Muscle of leg (tissue), 11 donors: ENCODE measurements around the gene SSH3. TPM values are rescaled to one million over a fixed set of nuclear protein-coding genes. Genes with fewer than 3 reads are reported as not detected.
"Not testable (repeated sequence)": the region's sequence is repeated elsewhere in the genome, so short reads cannot be mapped to it uniquely, and the experiment has no call there.

Experiments used
- DNase-seq: peaks from one replicate; pipeline ENCODE4 v3.0.0; 2013
- H3K27ac ChIP-seq: one replicate; pipeline ENCODE4 v1.5.1; 2013; ENCODE audit warnings: mild to moderate bottlenecking, low read length, control low read depth
- H3K27me3 ChIP-seq: one replicate; pipeline ENCODE4 v1.6.1; 2013; ENCODE audit warnings: low read length; ENCODE audit not compliant: control insufficient read depth, insufficient read depth
- H3K36me3 ChIP-seq: one replicate; pipeline ENCODE4 v1.6.1; 2013; ENCODE audit warnings: low read length; ENCODE audit not compliant: control insufficient read depth, insufficient read depth
- H3K4me1 ChIP-seq: one replicate; pipeline ENCODE4 v1.6.1; 2013; ENCODE audit warnings: low read length; ENCODE audit not compliant: control insufficient read depth, insufficient read depth
- H3K4me3 ChIP-seq: one replicate; pipeline ENCODE4 v1.5.1; 2013; ENCODE audit warnings: low read length, control low read depth
- H3K9me3 ChIP-seq: replicated peaks from 2 replicates; pipeline ENCODE4 v1.6.1; 2013; ENCODE audit warnings: low read depth, low read length; ENCODE audit not compliant: control insufficient read depth
- WGBS: methylation state at CpG from one replicate; pipeline ENCODE4 v1.1.5; 2013; ENCODE audit warnings: missing lambda C conversion rate; ENCODE audit not compliant: insufficient coverage; 5-methylcytosine and 5-hydroxymethylcytosine counted together
- polyA plus RNA-seq, 8 donors: library from polyadenylated mRNA; unstranded; fragments of 120-200 nt; gene quantifications; one replicate each; pipeline versions ENCODE4 v1.2.1 to v1.2.3, GENCODE V29; 2013; ENCODE audit warnings: inconsistent platforms in 1 of 8, low replicate concordance in 1 of 8; ENCODE audit not compliant: insufficient read length in 8 of 8, insufficient read depth in 1 of 8
- total RNA-seq: library from RNA; stranded (reverse); fragments of 120-200 nt; gene quantifications from one replicate; pipeline ENCODE4 v1.2.4, GENCODE V29; 2013

Gene SSH3
- total and polyA plus RNA-seq, 9 donors = 9.7 to 20.5 (median 16.6) TPM

DNA sequence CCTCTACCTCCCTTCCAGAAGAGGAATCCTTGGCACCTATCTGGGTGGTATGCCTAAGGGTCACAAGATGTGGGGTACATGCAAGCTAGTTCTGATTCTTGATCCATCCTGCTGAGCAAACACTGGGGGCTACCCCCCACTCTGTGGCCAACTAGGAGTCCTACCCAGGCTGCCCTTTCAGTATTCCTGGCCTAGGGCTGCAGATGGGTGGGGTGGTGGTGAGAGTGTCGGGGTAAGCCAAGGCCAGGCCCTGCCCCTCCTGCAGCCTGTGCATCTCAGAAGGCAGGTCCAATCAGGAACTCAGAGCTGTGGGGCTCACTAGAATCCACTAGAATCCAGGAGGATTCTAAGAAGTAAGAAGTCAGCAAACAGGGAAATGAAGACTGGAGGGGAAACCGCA, 10.9 kb downstream of the SSH3 start:
- no peak for DNase-seq
- no peaks in the 10 kb centered on the region for H3K9me3 ChIP-seq
- H3K27me3 ChIP-seq = no peaks in the 10 kb centered on the region
- peaks cover 16% of the 10 kb centered on the region for H3K36me3 ChIP-seq
- peaks cover 7% of the 10 kb centered on the region for H3K4me1 ChIP-seq
- WGBS = 82% methylated on average over 2 of the region's 2 CpGs
- H3K27ac ChIP-seq = no peak overlapping the region
- H3K4me3 ChIP-seq = no peak overlapping the region

DNA sequence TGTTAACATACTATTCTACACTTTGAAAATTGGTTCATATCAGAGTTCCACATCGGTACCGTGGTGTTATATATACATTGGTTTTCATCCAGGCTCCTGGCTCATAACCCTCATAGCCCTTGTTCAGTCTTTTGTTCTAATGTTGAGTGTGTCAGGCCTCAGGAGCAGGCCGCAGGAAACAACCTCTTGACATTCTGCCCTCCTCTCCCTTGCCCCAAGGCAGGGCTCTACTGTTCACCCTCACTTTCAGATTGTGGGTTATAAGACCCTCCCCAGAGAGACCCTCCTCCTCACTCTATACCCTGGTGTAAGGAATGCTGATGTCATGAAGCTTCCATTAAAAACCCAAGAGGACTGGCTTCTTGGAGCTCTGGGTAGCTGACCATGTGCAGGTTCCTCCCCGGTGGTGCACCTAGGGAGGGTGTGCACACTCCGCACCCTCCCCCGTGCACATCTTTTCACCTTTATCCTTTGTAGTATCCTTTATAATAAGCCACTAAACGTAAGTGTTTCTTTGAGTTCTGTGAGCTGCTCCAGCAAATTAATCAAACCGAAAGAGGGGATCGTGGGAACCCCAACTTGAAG, 12.1 kb downstream of the SSH3 start:
- Histone ChIP-seq H3K27ac (no peak overlapping the region), H3K36me3 (peaks cover 4% of the 10 kb centered on the region), H3K4me1 (peaks cover 7% of the 10 kb centered on the region), H3K4me3 (no peak overlapping the region), H3K9me3 (no peaks in the 10 kb centered on the region), H3K27me3 (no peaks in the 10 kb centered on the region)
- whole genome bisulfite sequencing = 92% methylated on average over 2 of the region's 9 CpGs
- DNase-seq = no peak

DNA sequence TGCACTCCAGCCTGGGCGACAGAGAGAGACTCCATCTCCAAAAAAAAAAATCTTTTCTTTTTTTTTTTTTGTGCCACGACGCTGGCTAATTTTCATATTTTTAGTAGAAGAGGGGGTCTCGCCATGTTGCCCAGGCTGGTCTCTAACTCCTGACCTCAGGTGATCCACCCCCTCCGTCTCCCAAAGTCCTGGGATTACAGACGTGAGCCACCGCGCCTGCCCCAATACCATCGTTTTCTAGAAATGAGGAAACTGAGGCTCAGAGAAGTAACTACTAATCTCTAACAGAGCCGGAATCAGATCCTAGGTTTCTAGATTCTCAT, 13.5 kb downstream of the SSH3 start:
- Histone ChIP-seq H3K27me3 (no peaks in the 10 kb centered on the region), H3K36me3 (no peaks in the 10 kb centered on the region)
- 0% methylated on average over 1 of the region's 10 CpGs for WGBS

DNA sequence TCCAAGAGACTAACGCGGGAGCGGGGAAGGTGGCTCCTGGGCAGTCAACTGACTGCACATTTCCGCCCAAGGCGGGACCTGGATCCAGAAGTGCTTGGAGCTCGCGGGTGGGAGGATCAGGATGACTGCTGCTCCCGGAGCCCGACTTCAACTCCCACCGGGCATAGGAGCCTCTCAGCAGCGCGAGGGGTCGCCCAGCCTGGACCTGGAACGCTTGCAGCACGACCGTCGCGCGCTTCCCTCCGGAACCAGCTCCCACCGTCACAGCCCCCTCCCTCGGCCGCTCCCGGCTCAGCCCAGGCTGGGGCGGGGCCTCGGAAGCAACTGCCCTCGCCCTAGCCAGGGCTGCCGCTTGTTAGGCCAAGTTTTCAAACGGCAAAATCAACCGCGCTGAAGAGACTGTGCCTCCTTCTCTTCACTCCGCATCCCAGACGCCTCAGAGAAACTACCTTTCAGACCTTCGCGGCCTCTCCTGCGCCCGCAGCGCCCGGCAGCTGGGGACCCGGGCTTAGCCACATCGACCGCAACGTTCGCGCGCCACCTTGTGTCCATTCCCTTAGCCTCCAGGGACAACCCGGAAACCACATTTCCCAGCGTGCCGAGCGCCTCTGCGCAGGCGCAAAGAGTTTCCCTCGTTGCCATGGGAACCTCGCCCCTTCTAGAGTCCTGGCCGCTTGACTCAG, 14.0 kb downstream of the SSH3 start:
- under 1% methylated on average over 53 of the region's 55 CpGs for WGBS
- Histone ChIP-seq H3K9me3 (no peaks in the 10 kb centered on the region), H3K36me3 (no peaks in the 10 kb centered on the region), H3K27me3 (no peaks in the 10 kb centered on the region), H3K4me3 (peak overlapping the region; percentile 92), H3K27ac (peak overlapping the region; percentile 97), H3K4me1 (peaks cover 7% of the 10 kb centered on the region)
- peak; percentile 98 for DNase-seq

More for the DNA sequence above, 13.5 kb downstream of the SSH3 start:
- peak overlapping the region; percentile 92 for H3K4me3 ChIP-seq
- peaks cover 7% of the 10 kb centered on the region for H3K4me1 ChIP-seq
- no peaks in the 10 kb centered on the region for H3K9me3 ChIP-seq
- no peak for DNase-seq
- peak overlapping the region; percentile 97 for H3K27ac ChIP-seq

DNA sequence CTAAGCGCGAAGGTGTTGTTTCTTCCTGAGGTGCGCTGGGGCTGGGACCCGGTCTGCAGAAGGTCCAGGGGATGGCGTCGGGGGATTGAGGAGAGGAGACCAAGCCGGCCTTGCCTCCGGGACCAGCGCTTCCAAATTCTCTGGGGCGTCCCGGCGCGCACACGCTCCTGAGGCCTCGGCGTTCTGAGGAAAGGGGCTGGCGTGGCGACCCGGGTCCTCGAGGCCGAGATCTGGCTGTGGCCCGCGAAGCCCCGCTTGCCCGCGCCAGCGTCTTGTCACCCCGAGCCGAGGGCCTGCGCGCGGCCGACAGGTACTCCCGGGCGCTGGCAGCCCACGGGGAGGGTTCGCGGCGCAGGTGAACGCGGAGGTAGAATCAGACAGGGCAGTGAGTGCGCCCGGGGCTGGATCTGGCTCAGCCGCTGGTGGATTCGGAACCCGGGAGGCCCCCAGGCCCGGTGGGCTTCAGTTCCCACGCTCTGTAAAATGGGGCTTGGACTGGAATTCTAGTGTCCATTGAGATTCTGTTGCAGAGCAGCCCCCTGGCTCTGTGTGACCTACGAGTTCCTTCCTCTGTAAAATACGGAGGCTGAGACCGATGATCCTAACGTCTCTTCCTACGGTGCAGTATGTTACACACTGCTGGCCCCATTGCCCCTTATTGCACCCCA, 14.7 kb downstream of the SSH3 start:
- no peaks in the 10 kb centered on the region for H3K27me3 ChIP-seq
- H3K4me1 ChIP-seq = peaks cover 7% of the 10 kb centered on the region
- DNase-seq = no peak
- no peaks in the 10 kb centered on the region for H3K36me3 ChIP-seq
- under 1% methylated on average over 47 of the region's 53 CpGs for WGBS
- no peaks in the 10 kb centered on the region for H3K9me3 ChIP-seq
- peak overlapping the region; percentile 92 for H3K4me3 ChIP-seq
- peak overlapping the region; percentile 97 for H3K27ac ChIP-seq

DNA sequence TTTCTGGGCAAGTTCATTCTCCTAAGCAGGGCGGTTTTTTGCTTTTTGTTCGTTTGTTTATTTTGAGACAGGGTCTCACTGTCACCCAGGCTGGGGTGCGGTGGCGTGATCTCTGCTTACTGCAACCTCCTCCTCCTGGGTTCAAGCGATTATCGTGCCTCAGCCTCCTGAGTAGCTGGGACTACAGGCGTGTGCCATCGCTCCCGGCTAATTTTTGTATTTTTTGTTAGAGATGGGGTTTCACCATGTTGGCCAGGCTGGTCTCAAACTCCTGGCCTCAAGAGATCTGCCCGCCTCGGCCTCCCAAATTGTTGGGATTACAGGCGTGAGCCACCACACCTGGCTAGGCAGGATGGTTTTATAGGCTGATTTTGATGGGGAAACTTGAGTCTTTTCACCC, 15.5 kb downstream of the SSH3 start:
- not testable (repeated sequence) for H3K4me3 ChIP-seq, H3K27ac ChIP-seq, H3K36me3 ChIP-seq, H3K9me3 ChIP-seq, H3K27me3 ChIP-seq, H3K4me1 ChIP-seq, DNase-seq
- WGBS = 78% methylated on average over 6 of the region's 12 CpGs

DNA sequence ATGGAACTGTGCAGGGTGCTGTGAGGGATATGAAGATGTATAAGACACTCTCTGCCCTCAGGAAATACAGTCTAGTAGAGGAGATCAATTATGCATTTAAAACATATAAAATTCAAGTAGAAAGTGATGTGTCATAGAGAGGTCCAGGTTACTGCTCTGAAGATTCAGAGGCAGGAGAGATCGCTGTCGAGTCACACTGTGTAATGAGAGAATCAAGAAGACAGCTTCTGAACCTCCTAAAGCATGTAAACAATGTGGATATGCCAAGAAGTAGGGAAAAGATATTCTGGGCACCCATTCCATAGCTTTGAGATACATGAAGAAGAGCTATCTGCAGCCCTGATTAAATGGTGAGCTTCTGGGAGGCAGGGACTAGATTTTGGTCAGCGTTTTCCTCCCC, 16.7 kb downstream of the SSH3 start:
- 71% methylated on average over 3 of the region's 3 CpGs for WGBS
- Histone ChIP-seq H3K27me3 (no peaks in the 10 kb centered on the region), H3K27ac (no peak overlapping the region), H3K36me3 (no peaks in the 10 kb centered on the region), H3K4me1 (peaks cover 7% of the 10 kb centered on the region), H3K4me3 (no peak overlapping the region), H3K9me3 (no peaks in the 10 kb centered on the region)
- no peak for DNase-seq

DNA sequence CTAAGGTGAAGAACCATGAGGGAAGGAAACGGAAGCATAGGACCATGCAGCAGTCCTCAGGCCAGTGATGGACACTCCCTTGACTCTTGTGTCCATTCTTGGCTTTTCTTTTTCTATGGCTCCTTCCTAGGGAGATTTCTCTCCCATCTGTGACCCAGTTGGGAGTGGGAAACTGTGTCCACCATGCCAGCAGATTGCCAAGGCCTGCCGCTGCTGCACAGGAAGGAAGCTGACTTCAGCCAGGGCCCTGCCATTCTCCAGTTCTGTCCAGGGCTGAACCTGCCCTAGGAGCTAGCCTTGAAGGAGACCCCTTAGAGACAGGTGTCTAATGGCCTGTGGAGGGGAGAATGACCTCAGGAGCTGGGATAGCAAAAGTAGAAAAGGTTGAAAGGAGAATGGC, 17.4 kb downstream of the SSH3 start:
- no peak for DNase-seq
- Histone ChIP-seq H3K4me3 (no peak overlapping the region), H3K27me3 (no peaks in the 10 kb centered on the region), H3K4me1 (peaks cover 7% of the 10 kb centered on the region), H3K36me3 (no peaks in the 10 kb centered on the region), H3K27ac (no peak overlapping the region), H3K9me3 (no peaks in the 10 kb centered on the region)
- WGBS = no CpG with 5 or more reads among the region's 2 CpGs

DNA sequence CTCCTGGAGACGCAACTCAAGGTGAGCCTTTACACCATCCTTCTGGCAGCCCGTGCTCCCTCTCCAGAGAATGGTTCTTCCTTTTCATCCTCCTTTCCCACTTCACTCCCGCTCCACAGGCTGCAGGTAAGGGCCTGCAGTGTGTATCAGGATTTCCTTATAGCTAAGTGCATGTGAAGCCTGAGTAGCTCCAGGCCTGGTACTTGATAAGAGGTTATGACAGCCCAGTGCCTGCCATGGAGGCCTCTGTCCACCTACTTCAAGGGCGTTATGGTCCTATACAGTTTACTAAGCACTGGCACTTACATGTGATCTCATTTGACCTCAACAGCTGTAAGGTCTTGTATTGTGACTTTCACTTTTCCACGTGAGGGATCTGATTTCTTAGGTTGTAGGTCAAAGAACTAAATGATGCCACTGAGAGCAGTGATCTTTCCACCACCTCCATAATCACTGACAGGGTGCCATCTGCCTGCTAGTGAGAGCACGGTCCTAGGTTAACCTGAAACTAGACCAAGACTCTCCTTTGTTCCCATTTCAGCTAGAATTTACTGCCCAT, 18.1 kb downstream of the SSH3 start:
- no peaks in the 10 kb centered on the region for H3K27me3 ChIP-seq
- no peaks in the 10 kb centered on the region for H3K9me3 ChIP-seq
- DNase-seq = no peak
- H3K4me3 ChIP-seq = no peak overlapping the region
- H3K4me1 ChIP-seq = peaks cover 7% of the 10 kb centered on the region
- H3K36me3 ChIP-seq = no peaks in the 10 kb centered on the region
- no peak overlapping the region for H3K27ac ChIP-seq
- WGBS = 86% methylated on average over 1 of the region's 6 CpGs

DNA sequence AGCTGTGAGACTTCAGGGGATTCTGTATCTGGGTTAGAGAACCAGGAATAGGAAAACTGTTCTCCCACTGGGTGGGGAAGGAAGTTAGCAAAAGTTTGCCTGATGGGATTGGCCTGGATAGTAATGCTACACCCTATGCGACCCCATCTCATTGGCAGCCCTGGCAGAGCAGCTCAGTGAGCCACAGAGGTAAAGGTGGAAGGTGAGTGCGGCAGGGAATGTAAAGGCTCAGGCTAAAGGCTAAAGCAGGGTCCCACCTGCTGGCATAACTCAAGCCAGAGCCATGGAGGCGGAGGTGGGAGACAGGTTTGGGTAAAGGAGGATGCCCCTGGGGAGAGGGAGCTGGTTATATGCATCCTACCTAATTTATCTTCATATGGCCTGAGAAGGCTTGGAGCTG, 18.7 kb downstream of the SSH3 start:
- Histone ChIP-seq H3K9me3 (no peaks in the 10 kb centered on the region), H3K4me1 (peaks cover 7% of the 10 kb centered on the region), H3K27me3 (no peaks in the 10 kb centered on the region), H3K4me3 (no peak overlapping the region), H3K36me3 (no peaks in the 10 kb centered on the region), H3K27ac (no peak overlapping the region)
- 83% methylated on average over 2 of the region's 3 CpGs for WGBS
- no peak for DNase-seq
